Endothelial cell of umbilical vein (primary cell): Measurements from ENCODE around the gene ETNK2.

Experiments used
- CTCF ChIP-seq, 2 donors: IDR thresholded peaks; 1 replicate in 1 of 2; 2 replicates in 1 of 2; pipeline ENCODE4 v1.5.1; 2011; ENCODE audit warnings: low read length in 2 of 2, mild to moderate bottlenecking in 2 of 2, moderate library complexity in 2 of 2, control low read depth in 1 of 2, inconsistent platforms in 1 of 2, low read depth in 1 of 2; ENCODE audit not compliant: insufficient read depth in 1 of 2; ENCODE audit errors: extremely low read depth in 1 of 2
- EZH2 ChIP-seq: IDR thresholded peaks from 2 replicates; pipeline ENCODE4 v1.6.1; 2012; ENCODE audit warnings: borderline replicate concordance, low read depth, mild to moderate bottlenecking, moderate library complexity, low read length, inconsistent platforms; ENCODE audit not compliant: severe bottlenecking
- FOS ChIP-seq: IDR thresholded peaks from 2 replicates; pipeline ENCODE4 v1.6.1; 2011; ENCODE audit warnings: mild to moderate bottlenecking, low read length, moderate library complexity, borderline replicate concordance; ENCODE audit not compliant: insufficient read depth
- GATA2 ChIP-seq: IDR thresholded peaks from 2 replicates; pipeline ENCODE4 v1.7.0; 2011; ENCODE audit warnings: low read depth, mild to moderate bottlenecking, moderate library complexity, mixed read lengths, low read length; ENCODE audit not compliant: insufficient read length, insufficient read depth
- JUN ChIP-seq: IDR thresholded peaks from 2 replicates; pipeline ENCODE4 v1.6.1; 2011; ENCODE audit warnings: borderline replicate concordance, low read depth; ENCODE audit not compliant: insufficient read length, insufficient read depth
- MYC ChIP-seq: IDR thresholded peaks from one replicate; pipeline ENCODE4 v1.6.1; 2011; ENCODE audit warnings: mild to moderate bottlenecking, low read depth, low read length
- POLR2A ChIP-seq: IDR thresholded peaks from 2 replicates; pipeline ENCODE4 v1.6.1; 2012; ENCODE audit warnings: low read depth, mild to moderate bottlenecking, control low read depth, low read length
- POLR2AphosphoS5 ChIP-seq: IDR thresholded peaks from 2 replicates; pipeline ENCODE4 v1.6.1; 2012; ENCODE audit warnings: low read depth, mild to moderate bottlenecking, control low read depth, low read length, moderate library complexity; ENCODE audit not compliant: insufficient read depth

- no peak for TF ChIP-seq POLR2A
- TF ChIP-seq CTCF (IDR thresholded peaks at IDR 0.05; ENCODE audit: extremely low read depth in 1 of 2, insufficient read depth in 1 of 2, low read depth in 1 of 2, low read length in 2 of 2), result no peak
- no peak for TF ChIP-seq JUN
- TF ChIP-seq POLR2AphosphoS5, result no peak
- TF ChIP-seq EZH2, result no peak
- TF ChIP-seq MYC, result no peak
- no peak for TF ChIP-seq GATA2
- TF ChIP-seq FOS, result no peak
Measured at GRCh38 chr1:204136814-204137213, 15.0 kb downstream of the ETNK2 start.
